ENCODE results near the gene DNM3.

DNA sequence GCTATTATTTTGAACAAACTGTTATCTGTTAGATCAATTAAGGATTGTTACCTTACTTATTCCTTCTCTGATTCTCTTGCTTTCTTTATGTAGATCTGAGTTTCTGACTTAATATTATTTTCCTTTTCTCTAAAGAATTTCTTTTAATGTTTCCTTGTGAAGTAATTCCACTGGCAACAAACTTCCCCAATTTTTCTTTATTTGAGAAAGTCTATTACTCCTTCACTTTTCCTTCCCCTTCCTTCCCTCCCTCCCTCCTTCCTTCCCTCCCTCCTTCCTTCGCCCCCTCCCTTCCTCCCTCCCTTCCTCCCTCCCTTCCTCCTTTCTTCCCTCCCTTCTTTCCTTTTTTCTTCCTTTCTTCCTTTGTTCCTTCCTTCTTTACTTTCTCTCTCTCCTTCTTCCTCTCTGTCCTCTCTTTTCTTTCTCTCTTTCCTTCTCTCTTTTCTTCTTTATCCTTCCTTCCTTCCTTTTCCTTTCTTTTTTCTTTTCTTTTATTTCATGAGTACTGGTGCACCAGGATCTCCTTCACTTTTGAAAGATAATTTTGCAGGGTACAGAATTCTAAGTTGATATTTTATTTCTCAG lies 177.5 kb downstream of the DNM3 start:
- TF ChIP-seq, protein P1, sequence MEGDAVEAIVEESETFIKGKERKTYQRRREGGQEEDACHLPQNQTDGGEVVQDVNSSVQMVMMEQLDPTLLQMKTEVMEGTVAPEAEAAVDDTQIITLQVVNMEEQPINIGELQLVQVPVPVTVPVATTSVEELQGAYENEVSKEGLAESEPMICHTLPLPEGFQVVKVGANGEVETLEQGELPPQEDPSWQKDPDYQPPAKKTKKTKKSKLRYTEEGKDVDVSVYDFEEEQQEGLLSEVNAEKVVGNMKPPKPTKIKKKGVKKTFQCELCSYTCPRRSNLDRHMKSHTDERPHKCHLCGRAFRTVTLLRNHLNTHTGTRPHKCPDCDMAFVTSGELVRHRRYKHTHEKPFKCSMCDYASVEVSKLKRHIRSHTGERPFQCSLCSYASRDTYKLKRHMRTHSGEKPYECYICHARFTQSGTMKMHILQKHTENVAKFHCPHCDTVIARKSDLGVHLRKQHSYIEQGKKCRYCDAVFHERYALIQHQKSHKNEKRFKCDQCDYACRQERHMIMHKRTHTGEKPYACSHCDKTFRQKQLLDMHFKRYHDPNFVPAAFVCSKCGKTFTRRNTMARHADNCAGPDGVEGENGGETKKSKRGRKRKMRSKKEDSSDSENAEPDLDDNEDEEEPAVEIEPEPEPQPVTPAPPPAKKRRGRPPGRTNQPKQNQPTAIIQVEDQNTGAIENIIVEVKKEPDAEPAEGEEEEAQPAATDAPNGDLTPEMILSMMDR (IDR thresholded peaks at IDR 0.05; ENCODE audit: insufficient read depth, low read depth, low read length) = no peak
- no peak for TF ChIP-seq EZH2 (IDR thresholded peaks at IDR 0.05; ENCODE audit: insufficient read depth, low read length)
